ENCODE results near the gene COL4A5. TPM values are rescaled to one million over a fixed set of nuclear protein-coding genes. Genes with fewer than 3 reads are reported as not detected.

Gene COL4A5
- total and polyA plus RNA-seq, 2 donors (not counting 3 experiments of a cell fraction or from before 2014, with no cell fraction given), result 15.4 to 28.8 TPM

DNA sequence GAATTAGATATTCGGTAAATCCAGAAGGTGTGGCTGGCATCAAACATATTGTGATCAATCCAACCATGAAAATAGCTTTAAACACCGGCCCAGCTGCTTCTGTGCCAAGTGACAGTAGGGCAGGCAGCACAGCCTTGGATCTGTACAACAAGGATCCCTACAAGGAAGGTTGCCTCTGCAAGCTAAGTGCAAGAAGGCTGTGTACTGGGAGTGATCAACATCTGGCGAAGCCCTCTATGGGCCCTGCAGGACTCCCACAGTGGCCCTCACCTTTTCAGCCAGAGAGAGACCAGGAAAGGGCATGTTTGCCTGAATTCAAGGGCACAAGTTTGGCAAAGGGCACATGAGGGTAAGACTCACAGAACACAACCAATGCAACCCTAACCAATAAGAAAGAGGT is 287.1 kb downstream of the COL4A5 start:
- no peak overlapping the region for H3K27ac ChIP-seq (ENCODE audit: insufficient read depth, low read depth, low read length)
- no peak overlapping the region for H3K4me2 ChIP-seq (ENCODE audit: insufficient read depth, low read length)
- H3K36me3 ChIP-seq (ENCODE audit: control insufficient read depth in 2 of 2, extremely low read depth in 1 of 2, insufficient read depth in 2 of 2, low read length in 2 of 2), result no peaks in the 10 kb centered on the region
- H3K9me3 ChIP-seq (replicated peaks; ENCODE audit: control insufficient read depth, insufficient read depth, low read length), result no peaks in the 10 kb centered on the region
- no peak for DNase-seq (ENCODE audit: low read depth, low spot score)
- FAIRE-seq, result no peak
- TF ChIP-seq POLR2A (IDR thresholded peaks at IDR 0.05; ENCODE audit: low read depth, low read length), result no peak
- TF ChIP-seq JUN (IDR thresholded peaks at IDR 0.05; ENCODE audit: borderline replicate concordance, insufficient read depth, insufficient read length, low read depth), result no peak
- no peak for TF ChIP-seq GATA2 (IDR thresholded peaks at IDR 0.05; ENCODE audit: insufficient read depth, insufficient read length, low read depth, low read length)
- no peak for TF ChIP-seq EZH2 (IDR thresholded peaks at IDR 0.05; ENCODE audit: borderline replicate concordance, low read depth, low read length, severe bottlenecking)
- no peak for TF ChIP-seq POLR2AphosphoS5 (IDR thresholded peaks at IDR 0.05; ENCODE audit: insufficient read depth, low read depth, low read length)
- TF ChIP-seq, protein P1, sequence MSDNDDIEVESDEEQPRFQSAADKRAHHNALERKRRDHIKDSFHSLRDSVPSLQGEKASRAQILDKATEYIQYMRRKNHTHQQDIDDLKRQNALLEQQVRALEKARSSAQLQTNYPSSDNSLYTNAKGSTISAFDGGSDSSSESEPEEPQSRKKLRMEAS (IDR thresholded peaks at IDR 0.05; ENCODE audit: insufficient read depth, insufficient read length), result no peak
- no peak for TF ChIP-seq MYC (IDR thresholded peaks at IDR 0.05; ENCODE audit: low read depth, low read length)
- TF ChIP-seq FOS (IDR thresholded peaks at IDR 0.05; ENCODE audit: borderline replicate concordance, insufficient read depth, low read length), result no peak
- TF ChIP-seq, protein P2, sequence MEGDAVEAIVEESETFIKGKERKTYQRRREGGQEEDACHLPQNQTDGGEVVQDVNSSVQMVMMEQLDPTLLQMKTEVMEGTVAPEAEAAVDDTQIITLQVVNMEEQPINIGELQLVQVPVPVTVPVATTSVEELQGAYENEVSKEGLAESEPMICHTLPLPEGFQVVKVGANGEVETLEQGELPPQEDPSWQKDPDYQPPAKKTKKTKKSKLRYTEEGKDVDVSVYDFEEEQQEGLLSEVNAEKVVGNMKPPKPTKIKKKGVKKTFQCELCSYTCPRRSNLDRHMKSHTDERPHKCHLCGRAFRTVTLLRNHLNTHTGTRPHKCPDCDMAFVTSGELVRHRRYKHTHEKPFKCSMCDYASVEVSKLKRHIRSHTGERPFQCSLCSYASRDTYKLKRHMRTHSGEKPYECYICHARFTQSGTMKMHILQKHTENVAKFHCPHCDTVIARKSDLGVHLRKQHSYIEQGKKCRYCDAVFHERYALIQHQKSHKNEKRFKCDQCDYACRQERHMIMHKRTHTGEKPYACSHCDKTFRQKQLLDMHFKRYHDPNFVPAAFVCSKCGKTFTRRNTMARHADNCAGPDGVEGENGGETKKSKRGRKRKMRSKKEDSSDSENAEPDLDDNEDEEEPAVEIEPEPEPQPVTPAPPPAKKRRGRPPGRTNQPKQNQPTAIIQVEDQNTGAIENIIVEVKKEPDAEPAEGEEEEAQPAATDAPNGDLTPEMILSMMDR (IDR thresholded peaks at IDR 0.05; ENCODE audit: extremely low read depth in 1 of 2, insufficient read depth in 1 of 2, low read depth in 1 of 2, low read length in 2 of 2), result no peak
- H4K20me1 ChIP-seq (replicated peaks; ENCODE audit: control insufficient read depth, extremely low read depth, insufficient read depth, low read length), result no peaks in the 10 kb centered on the region
- H3K9ac ChIP-seq (replicated peaks; ENCODE audit: extremely low read depth, insufficient read depth, low read length), result no peak overlapping the region
- no peak overlapping the region for H3K4me3 ChIP-seq (replicated peaks in 1 of 3; ENCODE audit: insufficient read depth in 1 of 3, low read depth in 1 of 3, low read length in 3 of 3)
- H3K27me3 ChIP-seq (ENCODE audit: control insufficient read depth in 2 of 2, insufficient read depth in 2 of 2, low read length in 2 of 2), result peaks cover 8 to 22% of the 10 kb centered on the region in 2 experiments
- H3K4me1 ChIP-seq (ENCODE audit: control insufficient read depth, extremely low read depth, insufficient read depth, low read length), result no peaks in the 10 kb centered on the region
- ChIA-PET POLR2A (no interaction called here), CTCF (no interaction called here)
- no peak overlapping the region for H2AFZ ChIP-seq (ENCODE audit: low read depth, low read length)
- no peaks in the 10 kb centered on the region for H3K9me1 ChIP-seq (replicated peaks; ENCODE audit: control insufficient read depth, extremely low read depth, insufficient read depth, low read length)
- BruUV-seq (replicated peaks), result no TSS peak
- intact Hi-C loops (cut with micrococcal nuclease), result no loop called here
- dilution Hi-C loops (cut with MboI; ENCODE audit: extremely low pct_ligation_motif_present, low sequenced_read_pairs), result no loop called here
- no peaks in the 10 kb centered on the region for H3K79me2 ChIP-seq (ENCODE audit: control insufficient read depth, insufficient read depth, low read length)
